ENCODE data around the gene TOM1L2.

TOM1L2 gene

GRCh38 chr17:17946093-17946492, 26.1 kb downstream of the TOM1L2 start:
- Histone ChIP-seq H3K27ac (ENCODE audit: low read length) (no peak overlapping the region), H3K9ac (ENCODE audit: low read length) (no peak overlapping the region), H3F3A (ENCODE audit: insufficient read depth, low read length) (no peaks in the 10 kb centered on the region), H3K4me3 (ENCODE audit: low read length) (no peak overlapping the region), H3K4me1 (ENCODE audit: low read length) (no peaks in the 10 kb centered on the region), H3K27me3 (replicated peaks; ENCODE audit: insufficient read depth, low read length) (no peaks in the 10 kb centered on the region), H2AFZ (ENCODE audit: low read length) (no peak overlapping the region), H4K20me1 (ENCODE audit: insufficient read depth, low read length) (no peaks in the 10 kb centered on the region), H3K4me2 (ENCODE audit: low read depth, low read length) (no peak overlapping the region), H3K79me2 (ENCODE audit: low read length) (0 out of 2 replicates have a peak, but pooled peaks cover 7% of the 10 kb centered on the region), H3K36me3 (replicated peaks; ENCODE audit: insufficient read depth, low read length) (no peaks in the 10 kb centered on the region), H3K9me2 (replicated peaks; ENCODE audit: insufficient read depth, low read length) (no peaks in the 10 kb centered on the region), H3K9me3 (replicated peaks; ENCODE audit: insufficient read depth, low read length) (no peaks in the 10 kb centered on the region)
- TF ChIP-seq EZH2phosphoT487 (IDR thresholded peaks at IDR 0.05; ENCODE audit: low read length): no peak
- TF ChIP-seq EZH2 (optimal IDR thresholded peaks at IDR 0.05; ENCODE audit: low read depth, low read length): no peak
- TF ChIP-seq CTCF (IDR thresholded peaks at IDR 0.05; ENCODE audit: low read length): no peak
- DNase-seq: no peak

- Histone ChIP-seq H3K27me3 (replicated peaks; ENCODE audit: insufficient read depth, low read length) (no peaks in the 10 kb centered on the region), H3K4me1 (ENCODE audit: low read length) (0 out of 2 replicates have a peak, but pooled peaks cover under 1% of the 10 kb centered on the region), H3K36me3 (replicated peaks; ENCODE audit: insufficient read depth, low read length) (no peaks in the 10 kb centered on the region), H3K27ac (ENCODE audit: low read length) (no peak overlapping the region), H3F3A (ENCODE audit: insufficient read depth, low read length) (no peaks in the 10 kb centered on the region), H3K9me3 (replicated peaks; ENCODE audit: insufficient read depth, low read length) (no peaks in the 10 kb centered on the region), H3K9me2 (replicated peaks; ENCODE audit: insufficient read depth, low read length) (no peaks in the 10 kb centered on the region), H4K20me1 (ENCODE audit: insufficient read depth, low read length) (no peaks in the 10 kb centered on the region), H3K4me2 (ENCODE audit: low read depth, low read length) (no peak overlapping the region), H3K9ac (ENCODE audit: low read length) (no peak overlapping the region), H3K4me3 (ENCODE audit: low read length) (no peak overlapping the region), H3K79me2 (ENCODE audit: low read length) (0 out of 2 replicates have a peak, but pooled peaks cover 10% of the 10 kb centered on the region), H2AFZ (ENCODE audit: low read length) (no peak overlapping the region)
- no peak for DNase-seq
- TF ChIP-seq EZH2 (optimal IDR thresholded peaks at IDR 0.05; ENCODE audit: low read depth, low read length) (no peak), EZH2phosphoT487 (IDR thresholded peaks at IDR 0.05; ENCODE audit: low read length) (no peak), CTCF (IDR thresholded peaks at IDR 0.05; ENCODE audit: low read length) (no peak)
Measured at GRCh38 chr17:17944743-17945142, 27.5 kb downstream of the TOM1L2 start.

GRCh38 chr17:17944242-17944641, 28.0 kb downstream of the TOM1L2 start:
- Histone ChIP-seq H3K4me3 (ENCODE audit: low read length) (no peak overlapping the region), H4K20me1 (ENCODE audit: insufficient read depth, low read length) (0 out of 2 replicates have a peak, but pooled peaks cover under 1% of the 10 kb centered on the region), H3K9ac (ENCODE audit: low read length) (no peak overlapping the region), H3K36me3 (replicated peaks; ENCODE audit: insufficient read depth, low read length) (no peaks in the 10 kb centered on the region), H3K9me3 (replicated peaks; ENCODE audit: insufficient read depth, low read length) (no peaks in the 10 kb centered on the region), H3K27ac (ENCODE audit: low read length) (no peak overlapping the region), H3K4me2 (ENCODE audit: low read depth, low read length) (no peak overlapping the region), H2AFZ (ENCODE audit: low read length) (no peak overlapping the region), H3K27me3 (replicated peaks; ENCODE audit: insufficient read depth, low read length) (no peaks in the 10 kb centered on the region), H3K4me1 (ENCODE audit: low read length) (peaks cover 5% of the 10 kb centered on the region), H3F3A (ENCODE audit: insufficient read depth, low read length) (peaks cover 4% of the 10 kb centered on the region; the same call in 1 of the 2 replicates), H3K79me2 (ENCODE audit: low read length) (0 out of 2 replicates have a peak, but pooled peaks cover 10% of the 10 kb centered on the region), H3K9me2 (replicated peaks; ENCODE audit: insufficient read depth, low read length) (no peaks in the 10 kb centered on the region)
- no peak for TF ChIP-seq CTCF (IDR thresholded peaks at IDR 0.05; ENCODE audit: low read length)
- no peak for TF ChIP-seq EZH2phosphoT487 (IDR thresholded peaks at IDR 0.05; ENCODE audit: low read length)
- TF ChIP-seq EZH2 (optimal IDR thresholded peaks at IDR 0.05; ENCODE audit: low read depth, low read length): no peak
- DNase-seq: no peak

Measured in MM.1S (cell line).